HepG2 (cell line): ENCODE measurements around the gene CADM4. TPM values are rescaled to one million over a fixed set of nuclear protein-coding genes. Genes with fewer than 3 reads are reported as not detected.
A peak's percentile ranks its signal among the peaks of the same experiment; 100 is the strongest.

Source experiments
- AGO1 ChIP-seq: fragments of 200-400 bp; formaldehyde crosslinking; IDR thresholded peaks from 2 replicates; pipeline ENCODE4 v1.6.1; 2017; ENCODE audit warnings: mild to moderate bottlenecking, low read depth, low read length, moderate library complexity; ENCODE audit not compliant: poor library complexity, severe bottlenecking
- AKAP8 ChIP-seq: sonication (generic); formaldehyde crosslinking; IDR thresholded peaks from 2 replicates; pipeline ENCODE4 v1.5.1; 2020; ENCODE audit warnings: mild to moderate bottlenecking, missing genetic modification reagents
- CAMTA2 ChIP-seq: sonication (generic); formaldehyde crosslinking; IDR thresholded peaks from 2 replicates; pipeline ENCODE4 v1.4.0; 2020; ENCODE audit warnings: mild to moderate bottlenecking, missing genetic modification reagents, borderline replicate concordance
- CBFB ChIP-seq: sonication (generic); formaldehyde crosslinking; IDR thresholded peaks from 2 replicates; pipeline ENCODE4 v1.4.0; 2020; ENCODE audit warnings: missing genetic modification reagents
- GABPB1 ChIP-seq: IDR thresholded peaks from 2 replicates; pipeline ENCODE4 v1.6.1; 2016; ENCODE audit warnings: mild to moderate bottlenecking, missing genetic modification reagents, moderate library complexity, missing compliant biosample characterization
- GTF3A ChIP-seq: sonication (generic); formaldehyde crosslinking; conservative IDR thresholded peaks from 2 replicates; pipeline ENCODE4 v1.4.0; 2020; ENCODE audit warnings: mild to moderate bottlenecking, missing genetic modification reagents
- HOXA3 ChIP-seq: sonication (generic); formaldehyde crosslinking; IDR thresholded peaks from 2 replicates; pipeline ENCODE4 v1.5.0; 2020; ENCODE audit warnings: missing genetic modification reagents
- ISX ChIP-seq: sonication (generic); formaldehyde crosslinking; conservative IDR thresholded peaks from 2 replicates; pipeline ENCODE4 v1.5.0; 2020; ENCODE audit warnings: missing genetic modification reagents
- JARID2 ChIP-seq: sonication (generic); formaldehyde crosslinking; IDR thresholded peaks from 2 replicates; pipeline ENCODE4 v1.8.1; 2023; ENCODE audit warnings: missing genetic modification reagents, inconsistent platforms; ENCODE audit not compliant: insufficient replicate concordance
- KLF12 ChIP-seq: sonication (generic); formaldehyde crosslinking; IDR thresholded peaks from 2 replicates; pipeline ENCODE4 v1.4.0; 2020; ENCODE audit warnings: missing genetic modification reagents, borderline replicate concordance
- NCOA1 ChIP-seq: sonication (generic); formaldehyde crosslinking; IDR thresholded peaks from 2 replicates; pipeline ENCODE4 v1.9.0; 2021; ENCODE audit warnings: missing genetic modification reagents
- NFKB2 ChIP-seq: sonication (generic); formaldehyde crosslinking; IDR thresholded peaks from 2 replicates; pipeline ENCODE4 v1.4.0; 2020; ENCODE audit warnings: missing genetic modification reagents, borderline replicate concordance
- NRL ChIP-seq: sonication (generic); formaldehyde crosslinking; IDR thresholded peaks from 2 replicates; pipeline ENCODE4 v1.5.0; 2020; ENCODE audit warnings: missing genetic modification reagents, mild to moderate bottlenecking, moderate library complexity, borderline replicate concordance
- PHF20 ChIP-seq: sonication (generic); formaldehyde crosslinking; IDR thresholded peaks from 2 replicates; pipeline ENCODE4 v1.5.0; 2020; ENCODE audit warnings: mild to moderate bottlenecking, missing genetic modification reagents
- RCOR2 ChIP-seq: IDR thresholded peaks from 2 replicates; pipeline ENCODE4 v1.6.1; 2016; ENCODE audit warnings: missing biosample characterization, missing genetic modification reagents
- SOX13 ChIP-seq, 3 experiments: fragments of 450-650 bp in 1 of 3; sonication (generic) in 1 of 3; formaldehyde crosslinking in 1 of 3; IDR thresholded peaks in 2 of 3; conservative IDR thresholded peaks in 1 of 3; 2 replicates each; pipeline versions ENCODE4 v1.5.0 to v1.6.1; 2016 to 2020; ENCODE audit warnings: antibody characterized with exemption in 1 of 3, mild to moderate bottlenecking in 1 of 3, missing compliant biosample characterization in 1 of 3, missing genetic modification reagents in 1 of 3, moderate library complexity in 1 of 3
- ZBTB20 ChIP-seq: sonication (generic); formaldehyde crosslinking; IDR thresholded peaks from 2 replicates; pipeline ENCODE4 v1.8.1; 2023; ENCODE audit warnings: missing genetic modification reagents, low read depth, mild to moderate bottlenecking, borderline replicate concordance
- ZFP41 ChIP-seq: sonication (generic); formaldehyde crosslinking; IDR thresholded peaks from 2 replicates; pipeline ENCODE4 v1.4.0; 2020; ENCODE audit warnings: mild to moderate bottlenecking, missing genetic modification reagents, borderline replicate concordance
- ZNF180 ChIP-seq: sonication (generic); formaldehyde crosslinking; IDR thresholded peaks from 2 replicates; pipeline ENCODE4 v1.4.0; 2020; ENCODE audit warnings: low read depth, missing genetic modification reagents, borderline replicate concordance
- ZNF34 ChIP-seq: sonication (generic); formaldehyde crosslinking; IDR thresholded peaks from 2 replicates; pipeline ENCODE4 v1.4.0; 2020; ENCODE audit warnings: mild to moderate bottlenecking, missing genetic modification reagents, borderline replicate concordance
- ZNF564 ChIP-seq: sonication (generic); formaldehyde crosslinking; IDR thresholded peaks from 2 replicates; pipeline ENCODE4 v1.8.1; 2023; ENCODE audit warnings: mild to moderate bottlenecking, missing genetic modification reagents
- polyA plus RNA-seq, 8 experiments: library from polyadenylated mRNA; depleted of rRNA in 3 of 8; stranded (reverse) in 7 of 8; unstranded in 1 of 8; fragments of >200 nt; fragmentation: Illumina TruSeq in 4 of 8; extraction: Trizol in 4 of 8; gene quantifications; 2 replicates each; pipeline versions ENCODE4 v1.2.1 to v1.2.3, GENCODE V29; 2011 to 2016; ENCODE audit warnings: low read depth in 4 of 8, missing spikeins in 1 of 8, mixed read lengths in 1 of 8; ENCODE audit not compliant: insufficient read depth in 1 of 8
- total RNA-seq, 5 experiments: library from RNA; depleted of rRNA; stranded (reverse); fragments of >200 nt; fragmentation: Illumina TruSeq; extraction: Trizol; gene quantifications; 2 replicates each; pipeline ENCODE4 v1.2.3, GENCODE V29; 2016; ENCODE audit warnings: low read depth in 1 of 5
- TF ChIP-seq, protein P1 (sequence below): IDR thresholded peaks from 2 replicates; pipeline ENCODE4 v1.6.1; 2016; ENCODE audit warnings: low read depth, control low read depth
- TF ChIP-seq, protein P2 (sequence below): sonication (generic); formaldehyde crosslinking; IDR thresholded peaks from 2 replicates; pipeline ENCODE4 v1.4.0; 2020; ENCODE audit warnings: mild to moderate bottlenecking, missing genetic modification reagents, borderline replicate concordance

Gene CADM4
- total and polyA plus RNA-seq, 2 of the 13 experiments (the other 11 are each of a cell fraction or from before 2014, with no cell fraction given) = 8.5 to 16.0 TPM

DNA sequence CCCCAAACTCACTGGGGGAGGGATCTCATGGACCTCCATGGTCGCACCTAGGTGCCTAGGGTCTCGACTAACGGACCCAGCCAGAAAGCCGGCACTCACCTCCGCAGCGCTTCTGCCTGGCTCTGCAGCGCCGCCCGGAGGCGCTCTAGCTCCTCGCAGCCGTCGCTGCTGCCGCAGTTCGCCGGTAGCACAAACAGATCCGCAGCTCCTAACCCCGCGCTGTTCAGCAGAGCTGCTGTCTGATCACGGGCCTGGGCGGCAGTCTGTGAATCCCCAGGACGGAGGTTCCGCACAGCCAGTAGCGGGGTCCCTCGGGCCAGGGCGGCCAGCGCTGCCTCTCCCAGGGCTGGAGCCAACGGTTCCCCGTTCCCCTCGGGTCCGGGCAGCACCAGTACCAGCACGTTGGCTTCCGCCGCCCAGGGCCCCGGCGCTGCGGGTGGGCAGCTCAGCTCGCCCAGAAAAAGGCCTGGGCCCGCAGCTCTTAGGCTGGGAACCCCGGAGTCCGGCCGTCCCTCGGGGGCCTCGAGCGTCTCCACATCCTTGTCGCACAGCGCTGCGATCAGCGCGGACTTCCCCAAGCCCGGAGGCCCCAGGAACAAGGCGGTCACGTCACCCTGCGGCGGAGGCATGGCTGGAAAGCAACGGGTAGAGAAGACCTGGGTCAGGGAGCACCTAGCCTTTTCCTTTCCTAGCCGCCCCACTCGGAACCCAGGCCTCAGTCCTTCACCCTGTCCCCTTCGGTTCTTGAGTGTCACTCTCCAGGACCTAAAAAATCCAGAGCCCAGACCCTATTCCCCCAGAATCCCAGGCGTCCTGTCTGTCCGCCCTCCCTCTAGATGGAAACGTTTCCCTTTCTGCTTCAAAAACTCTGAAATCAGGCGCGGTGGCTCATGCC is 44.7 kb downstream of the CADM4 start (continued):
- TF ChIP-seq RCOR2 (no peak), CAMTA2 (CRISPR knock-in tag) (0 out of 2 replicates have a peak, but pooled peaks have one; percentile 14), SOX13 (IDR thresholded peaks at IDR 0.05) (no peak), SOX13 (CRISPR knock-in tag; conservative IDR thresholded peaks at IDR 0.05 in 1 of 2, IDR thresholded peaks at IDR 0.05 in 1 of 2) (no peak), ZNF564 (CRISPR knock-in tag) (peak; percentile 92), NFKB2 (CRISPR knock-in tag) (no peak), ZNF180 (CRISPR knock-in tag) (no peak), ISX (CRISPR knock-in tag) (no peak), AGO1 (no peak), CBFB (CRISPR knock-in tag) (no peak), ZFP41 (no peak), NCOA1 (CRISPR knock-in tag) (no peak), HOXA3 (CRISPR knock-in tag) (0 out of 2 replicates have a peak, but pooled peaks have one; percentile 15), NRL (CRISPR knock-in tag) (no peak), GABPB1 (peak; percentile 60; the same call in 1 of the 2 replicates), ZNF34 (CRISPR knock-in tag) (no peak), JARID2 (CRISPR knock-in tag) (no peak), AKAP8 (CRISPR knock-in tag) (no peak), ZBTB20 (no peak), PHF20 (no peak; the same call in 1 of the 2 replicates), GTF3A (CRISPR knock-in tag) (no peak), KLF12 (CRISPR knock-in tag) (no peak)
- TF ChIP-seq, protein P1, sequence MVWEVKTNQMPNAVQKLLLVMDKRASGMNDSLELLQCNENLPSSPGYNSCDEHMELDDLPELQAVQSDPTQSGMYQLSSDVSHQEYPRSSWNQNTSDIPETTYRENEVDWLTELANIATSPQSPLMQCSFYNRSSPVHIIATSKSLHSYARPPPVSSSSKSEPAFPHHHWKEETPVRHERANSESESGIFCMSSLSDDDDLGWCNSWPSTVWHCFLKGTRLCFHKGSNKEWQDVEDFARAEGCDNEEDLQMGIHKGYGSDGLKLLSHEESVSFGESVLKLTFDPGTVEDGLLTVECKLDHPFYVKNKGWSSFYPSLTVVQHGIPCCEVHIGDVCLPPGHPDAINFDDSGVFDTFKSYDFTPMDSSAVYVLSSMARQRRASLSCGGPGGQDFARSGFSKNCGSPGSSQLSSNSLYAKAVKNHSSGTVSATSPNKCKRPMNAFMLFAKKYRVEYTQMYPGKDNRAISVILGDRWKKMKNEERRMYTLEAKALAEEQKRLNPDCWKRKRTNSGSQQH = no peak
- TF ChIP-seq, protein P2, sequence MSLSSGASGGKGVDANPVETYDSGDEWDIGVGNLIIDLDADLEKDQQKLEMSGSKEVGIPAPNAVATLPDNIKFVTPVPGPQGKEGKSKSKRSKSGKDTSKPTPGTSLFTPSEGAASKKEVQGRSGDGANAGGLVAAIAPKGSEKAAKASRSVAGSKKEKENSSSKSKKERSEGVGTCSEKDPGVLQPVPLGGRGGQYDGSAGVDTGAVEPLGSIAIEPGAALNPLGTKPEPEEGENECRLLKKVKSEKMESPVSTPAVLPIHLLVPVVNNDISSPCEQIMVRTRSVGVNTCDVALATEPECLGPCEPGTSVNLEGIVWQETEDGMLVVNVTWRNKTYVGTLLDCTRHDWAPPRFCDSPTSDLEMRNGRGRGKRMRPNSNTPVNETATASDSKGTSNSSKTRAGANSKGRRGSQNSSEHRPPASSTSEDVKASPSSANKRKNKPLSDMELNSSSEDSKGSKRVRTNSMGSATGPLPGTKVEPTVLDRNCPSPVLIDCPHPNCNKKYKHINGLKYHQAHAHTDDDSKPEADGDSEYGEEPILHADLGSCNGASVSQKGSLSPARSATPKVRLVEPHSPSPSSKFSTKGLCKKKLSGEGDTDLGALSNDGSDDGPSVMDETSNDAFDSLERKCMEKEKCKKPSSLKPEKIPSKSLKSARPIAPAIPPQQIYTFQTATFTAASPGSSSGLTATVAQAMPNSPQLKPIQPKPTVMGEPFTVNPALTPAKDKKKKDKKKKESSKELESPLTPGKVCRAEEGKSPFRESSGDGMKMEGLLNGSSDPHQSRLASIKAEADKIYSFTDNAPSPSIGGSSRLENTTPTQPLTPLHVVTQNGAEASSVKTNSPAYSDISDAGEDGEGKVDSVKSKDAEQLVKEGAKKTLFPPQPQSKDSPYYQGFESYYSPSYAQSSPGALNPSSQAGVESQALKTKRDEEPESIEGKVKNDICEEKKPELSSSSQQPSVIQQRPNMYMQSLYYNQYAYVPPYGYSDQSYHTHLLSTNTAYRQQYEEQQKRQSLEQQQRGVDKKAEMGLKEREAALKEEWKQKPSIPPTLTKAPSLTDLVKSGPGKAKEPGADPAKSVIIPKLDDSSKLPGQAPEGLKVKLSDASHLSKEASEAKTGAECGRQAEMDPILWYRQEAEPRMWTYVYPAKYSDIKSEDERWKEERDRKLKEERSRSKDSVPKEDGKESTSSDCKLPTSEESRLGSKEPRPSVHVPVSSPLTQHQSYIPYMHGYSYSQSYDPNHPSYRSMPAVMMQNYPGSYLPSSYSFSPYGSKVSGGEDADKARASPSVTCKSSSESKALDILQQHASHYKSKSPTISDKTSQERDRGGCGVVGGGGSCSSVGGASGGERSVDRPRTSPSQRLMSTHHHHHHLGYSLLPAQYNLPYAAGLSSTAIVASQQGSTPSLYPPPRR = no peak
